ENCODE results near the gene EPS8. TPM values are rescaled to one million over a fixed set of nuclear protein-coding genes. Genes with fewer than 3 reads are reported as not detected.

EPS8 gene
- total RNA-seq, 1 donor from 2014 or later, result 104 TPM

DNA sequence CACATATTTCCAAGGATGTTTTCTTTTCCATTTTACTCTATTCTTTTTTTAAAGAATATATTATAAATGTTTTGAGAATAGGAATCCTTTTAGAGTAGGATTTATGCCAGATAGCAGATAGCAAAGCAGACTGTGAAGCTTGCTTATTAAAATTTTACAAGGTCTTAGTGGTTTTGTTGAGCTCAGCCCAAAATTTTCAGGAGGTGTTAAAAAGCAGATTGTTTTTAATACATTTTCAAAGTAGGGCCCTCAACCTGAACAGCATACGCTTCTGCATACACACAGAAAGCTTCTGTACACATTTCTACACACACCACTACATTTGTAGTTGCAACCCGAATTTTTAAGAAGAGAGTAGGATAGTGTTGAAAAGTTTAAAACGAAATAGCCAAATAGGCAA is 151.0 kb downstream of the EPS8 start:
- peaks cover 0 to 20% of the 10 kb centered on the region in 2 donors for H3K36me3 ChIP-seq
- TF ChIP-seq POLR2AphosphoS5 (IDR thresholded peaks at IDR 0.05; ENCODE audit: insufficient read depth in 1 of 2, low read depth in 1 of 2) (no peak), CTCF (IDR thresholded peaks at IDR 0.05) (no peak), POLR2A (IDR thresholded peaks at IDR 0.05) (no peak)
- no peak for DNase-seq (ENCODE audit: extremely low spot score in 2 of 2)
- H3K4me1 ChIP-seq, result peaks cover 10% of the 10 kb centered on the region
- H3K4me3 ChIP-seq, result no peak overlapping the region
- intact Hi-C loops (cut with DNase I), result no loop called here
- H3K27ac ChIP-seq, result peak overlapping the region; percentile 38
- H3K9me3 ChIP-seq, result no peaks in the 10 kb centered on the region
- H3K27me3 ChIP-seq, result no peaks in the 10 kb centered on the region

DNA sequence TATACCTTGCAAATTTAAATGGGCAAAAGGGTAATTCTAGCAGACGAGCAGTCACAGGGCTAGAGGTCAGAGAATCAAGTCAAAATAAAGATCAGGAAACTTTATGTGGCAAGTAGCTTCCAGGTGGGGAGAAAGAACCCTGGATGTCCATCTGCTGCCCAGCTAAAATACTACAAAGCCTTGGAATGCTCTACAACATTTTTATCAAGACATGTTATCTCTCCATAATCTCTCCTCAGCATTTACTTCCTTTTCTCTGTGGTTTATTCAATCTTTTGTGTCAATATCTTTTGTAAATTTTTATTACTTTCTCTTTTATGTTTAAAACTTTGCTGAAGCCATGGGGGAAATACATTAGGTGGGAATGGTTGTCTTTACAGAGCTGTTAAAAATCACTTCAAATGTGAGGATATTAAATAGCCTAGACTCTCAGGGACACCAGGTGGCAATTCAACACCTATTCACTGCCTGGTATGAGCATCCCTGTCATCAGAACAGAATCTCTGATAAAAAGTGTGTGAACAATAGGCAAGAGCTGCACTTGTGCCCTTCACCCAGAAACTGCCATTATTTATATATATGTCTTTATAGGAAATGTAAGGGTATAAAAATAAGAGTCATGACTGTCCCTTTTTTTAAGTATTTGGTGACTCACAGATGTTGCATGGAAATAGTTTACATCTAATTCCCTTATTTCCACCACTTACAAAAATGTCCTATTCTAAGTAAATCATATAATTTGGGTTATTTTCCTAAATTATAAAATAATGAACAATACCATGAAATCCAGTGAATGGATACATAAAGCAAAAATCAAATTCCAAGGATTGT is 152.9 kb downstream of the EPS8 start:
- intact Hi-C loops (cut with DNase I), result no loop called here
- Histone ChIP-seq H3K27ac (no peak overlapping the region), H3K4me1 (peaks cover 11% of the 10 kb centered on the region), H3K36me3 (peaks cover 0 to 19% of the 10 kb centered on the region in 2 donors), H3K9me3 (no peaks in the 10 kb centered on the region), H3K4me3 (no peak overlapping the region), H3K27me3 (no peaks in the 10 kb centered on the region)
- no peak for TF ChIP-seq POLR2AphosphoS5 (IDR thresholded peaks at IDR 0.05; ENCODE audit: insufficient read depth in 1 of 2, low read depth in 1 of 2)
- no peak for TF ChIP-seq CTCF (IDR thresholded peaks at IDR 0.05)
- TF ChIP-seq POLR2A (IDR thresholded peaks at IDR 0.05), result no peak
- DNase-seq (ENCODE audit: extremely low spot score in 2 of 2), result no peak

DNA sequence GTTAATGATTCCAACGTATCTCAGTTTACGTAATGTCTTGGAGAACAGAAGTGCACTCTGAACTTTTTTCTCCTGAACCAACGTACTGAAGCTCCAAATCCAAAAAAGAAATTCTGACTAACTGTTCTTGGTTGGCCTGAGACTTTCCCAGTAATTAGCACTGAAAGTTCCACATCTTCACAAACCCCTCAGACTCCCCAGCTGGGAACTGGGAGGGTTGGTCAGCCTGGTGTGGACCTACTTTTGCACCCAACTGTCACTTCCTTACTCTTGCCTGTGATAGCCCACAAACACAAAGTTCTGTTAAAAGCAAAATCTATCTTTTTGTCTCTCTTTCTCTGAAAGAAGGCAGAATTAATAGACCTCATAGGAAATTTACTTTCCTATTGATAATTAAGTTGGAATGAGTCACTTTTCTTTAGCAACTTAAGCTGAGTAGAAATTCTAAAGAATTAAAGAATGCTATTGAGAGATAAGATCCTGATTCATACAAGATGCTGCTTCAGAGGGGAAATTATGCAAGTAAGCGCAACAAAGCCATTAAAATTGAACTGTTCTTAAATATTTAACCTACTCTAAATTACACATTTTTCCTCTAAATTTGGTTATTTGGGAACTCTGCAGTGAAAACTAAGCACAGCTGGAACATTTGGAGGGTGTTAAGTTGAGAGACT is 155.0 kb downstream of the EPS8 start:
- peak overlapping the region; percentile 48 for H3K27ac ChIP-seq
- intact Hi-C loops (cut with DNase I), result no loop called here
- H3K27me3 ChIP-seq, result no peaks in the 10 kb centered on the region
- peaks cover 28% of the 10 kb centered on the region for H3K4me1 ChIP-seq
- DNase-seq (ENCODE audit: extremely low spot score in 2 of 2), result no peak
- TF ChIP-seq POLR2AphosphoS5 (IDR thresholded peaks at IDR 0.05; ENCODE audit: insufficient read depth in 1 of 2, low read depth in 1 of 2) (no peak), CTCF (IDR thresholded peaks at IDR 0.05) (no peak), POLR2A (IDR thresholded peaks at IDR 0.05) (no peak)
- peaks cover 0 to 5% of the 10 kb centered on the region in 2 donors for H3K36me3 ChIP-seq
- H3K9me3 ChIP-seq, result no peaks in the 10 kb centered on the region
- H3K4me3 ChIP-seq, result no peak overlapping the region

DNA sequence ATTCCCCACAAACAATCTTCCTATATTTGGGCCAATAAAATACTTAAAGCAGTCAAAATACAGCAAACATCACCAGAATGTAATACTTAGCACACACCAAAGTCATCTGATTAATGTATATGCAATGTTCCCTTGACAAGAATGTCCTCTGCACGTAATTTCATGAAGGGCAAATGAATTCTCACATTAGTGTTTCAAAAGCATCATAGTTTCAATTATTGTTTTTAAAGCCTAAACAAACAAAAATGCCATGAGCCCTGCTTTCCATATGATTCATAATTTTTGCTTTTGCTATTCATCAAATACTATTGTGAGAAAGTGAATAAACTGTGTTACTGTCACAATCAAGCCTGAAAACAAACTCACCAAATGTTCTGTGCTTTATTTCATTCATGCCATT is 156.0 kb downstream of the EPS8 start:
- Histone ChIP-seq H3K9me3 (no peaks in the 10 kb centered on the region), H3K27me3 (no peaks in the 10 kb centered on the region), H3K4me3 (no peak overlapping the region), H3K4me1 (peaks cover 34% of the 10 kb centered on the region), H3K36me3 (peaks cover 0 to 5% of the 10 kb centered on the region in 2 donors), H3K27ac (peak overlapping the region; percentile 9)
- no peak for DNase-seq (ENCODE audit: extremely low spot score in 2 of 2)
- intact Hi-C loops (cut with DNase I), result no loop called here
- TF ChIP-seq CTCF (IDR thresholded peaks at IDR 0.05) (no peak), POLR2AphosphoS5 (IDR thresholded peaks at IDR 0.05; ENCODE audit: insufficient read depth in 1 of 2, low read depth in 1 of 2) (no peak), POLR2A (IDR thresholded peaks at IDR 0.05) (no peak)

GRCh38 chr12:15632708-15633107 is 156.5 kb downstream of the EPS8 start:
- no peaks in the 10 kb centered on the region for H3K27me3 ChIP-seq
- intact Hi-C loops (cut with DNase I), result no loop called here
- TF ChIP-seq POLR2A (IDR thresholded peaks at IDR 0.05) (no peak), POLR2AphosphoS5 (IDR thresholded peaks at IDR 0.05; ENCODE audit: insufficient read depth in 1 of 2, low read depth in 1 of 2) (no peak), CTCF (IDR thresholded peaks at IDR 0.05) (no peak)
- H3K4me3 ChIP-seq, result no peak overlapping the region
- no peak for DNase-seq (ENCODE audit: extremely low spot score in 2 of 2)
- H3K9me3 ChIP-seq, result no peaks in the 10 kb centered on the region
- H3K36me3 ChIP-seq, result peaks cover 0 to 5% of the 10 kb centered on the region in 2 donors
- H3K4me1 ChIP-seq, result peaks cover 38% of the 10 kb centered on the region
- peak overlapping the region; percentile 9 for H3K27ac ChIP-seq

Data from vagina (tissue), 2 donors.